Muscle of leg (tissue), 11 donors: ENCODE data around the gene EXOC6B. TPM values are rescaled to one million over a fixed set of nuclear protein-coding genes. Genes with fewer than 3 reads are reported as not detected.
"Not testable (repeated sequence)": the region's sequence is repeated elsewhere in the genome, so short reads cannot be mapped to it uniquely, and the experiment has no call there.

Experiments used
- DNase-seq: peaks from one replicate; pipeline ENCODE4 v3.0.0; 2013
- H3K27ac ChIP-seq: one replicate; pipeline ENCODE4 v1.5.1; 2013; ENCODE audit warnings: mild to moderate bottlenecking, low read length, control low read depth
- H3K27me3 ChIP-seq: one replicate; pipeline ENCODE4 v1.6.1; 2013; ENCODE audit warnings: low read length; ENCODE audit not compliant: control insufficient read depth, insufficient read depth
- H3K36me3 ChIP-seq: one replicate; pipeline ENCODE4 v1.6.1; 2013; ENCODE audit warnings: low read length; ENCODE audit not compliant: control insufficient read depth, insufficient read depth
- H3K4me1 ChIP-seq: one replicate; pipeline ENCODE4 v1.6.1; 2013; ENCODE audit warnings: low read length; ENCODE audit not compliant: control insufficient read depth, insufficient read depth
- H3K4me3 ChIP-seq: one replicate; pipeline ENCODE4 v1.5.1; 2013; ENCODE audit warnings: low read length, control low read depth
- H3K9me3 ChIP-seq: replicated peaks from 2 replicates; pipeline ENCODE4 v1.6.1; 2013; ENCODE audit warnings: low read depth, low read length; ENCODE audit not compliant: control insufficient read depth
- WGBS: methylation state at CpG from one replicate; pipeline ENCODE4 v1.1.5; 2013; ENCODE audit warnings: missing lambda C conversion rate; ENCODE audit not compliant: insufficient coverage; 5-methylcytosine and 5-hydroxymethylcytosine counted together
- polyA plus RNA-seq, 8 donors: library from polyadenylated mRNA; unstranded; fragments of 120-200 nt; gene quantifications; one replicate each; pipeline versions ENCODE4 v1.2.1 to v1.2.3, GENCODE V29; 2013; ENCODE audit warnings: inconsistent platforms in 1 of 8, low replicate concordance in 1 of 8; ENCODE audit not compliant: insufficient read length in 8 of 8, insufficient read depth in 1 of 8
- total RNA-seq: library from RNA; stranded (reverse); fragments of 120-200 nt; gene quantifications from one replicate; pipeline ENCODE4 v1.2.4, GENCODE V29; 2013

EXOC6B gene
- total and polyA plus RNA-seq, 9 donors = 8.5 to 17.1 (median 10.8) TPM

GRCh38 chr2:72562451-72563153 lies 263.2 kb downstream of the EXOC6B start:
- H3K27ac ChIP-seq = no peak overlapping the region
- WGBS = no CpG with 5 or more reads among the region's 4 CpGs
- H3K36me3 ChIP-seq = no peaks in the 10 kb centered on the region
- no peak for DNase-seq
- no peaks in the 10 kb centered on the region for H3K9me3 ChIP-seq
- H3K27me3 ChIP-seq = no peaks in the 10 kb centered on the region
- H3K4me3 ChIP-seq = no peak overlapping the region
- H3K4me1 ChIP-seq = no peaks in the 10 kb centered on the region

- no peaks in the 10 kb centered on the region for H3K4me1 ChIP-seq
- no CpG with 5 or more reads among the region's 4 CpGs for WGBS
- no peaks in the 10 kb centered on the region for H3K36me3 ChIP-seq
- no peak overlapping the region for H3K4me3 ChIP-seq
- peak; percentile 59 for DNase-seq
- no peak overlapping the region for H3K27ac ChIP-seq
- H3K27me3 ChIP-seq = no peaks in the 10 kb centered on the region
- no peaks in the 10 kb centered on the region for H3K9me3 ChIP-seq
These were observed 264.1 kb downstream of the EXOC6B start for GRCh38 chr2:72561621-72562318.

- Histone ChIP-seq H3K9me3 (peaks cover 8% of the 10 kb centered on the region), H3K4me1 (no peaks in the 10 kb centered on the region), H3K4me3 (no peak overlapping the region), H3K36me3 (no peaks in the 10 kb centered on the region), H3K27me3 (no peaks in the 10 kb centered on the region), H3K27ac (no peak overlapping the region)
- no CpG with 5 or more reads among the region's 1 CpG for WGBS
- DNase-seq = no peak
These were observed 269.9 kb downstream of the EXOC6B start for GRCh38 chr2:72555943-72556342.

- WGBS = no CpG with 5 or more reads among the region's 1 CpG
- not testable (repeated sequence) for H3K36me3 ChIP-seq, H3K9me3 ChIP-seq, H3K4me3 ChIP-seq, H3K4me1 ChIP-seq, H3K27me3 ChIP-seq, H3K27ac ChIP-seq, DNase-seq
These were observed 270.5 kb downstream of the EXOC6B start for GRCh38 chr2:72555363-72555762.

- not testable (repeated sequence) for H3K27me3 ChIP-seq, H3K36me3 ChIP-seq, H3K4me1 ChIP-seq, DNase-seq, H3K27ac ChIP-seq, H3K9me3 ChIP-seq, H3K4me3 ChIP-seq
- WGBS = no CpG with 5 or more reads among the region's 1 CpG
These were observed 270.9 kb downstream of the EXOC6B start for GRCh38 chr2:72554910-72555309.

- Histone ChIP-seq H3K4me1 (no peaks in the 10 kb centered on the region), H3K27me3 (no peaks in the 10 kb centered on the region), H3K27ac (no peak overlapping the region), H3K36me3 (no peaks in the 10 kb centered on the region), H3K4me3 (no peak overlapping the region), H3K9me3 (peaks cover 8% of the 10 kb centered on the region)
- DNase-seq = no peak
These were observed 271.5 kb downstream of the EXOC6B start for GRCh38 chr2:72554381-72554780.

GRCh38 chr2:72548081-72548764 lies 277.6 kb downstream of the EXOC6B start:
- Histone ChIP-seq H3K9me3 (no peaks in the 10 kb centered on the region), H3K27ac (no peak overlapping the region), H3K27me3 (no peaks in the 10 kb centered on the region), H3K4me3 (no peak overlapping the region), H3K4me1 (no peaks in the 10 kb centered on the region), H3K36me3 (no peaks in the 10 kb centered on the region)
- WGBS = no CpG with 5 or more reads among the region's 5 CpGs
- peak; percentile 30 for DNase-seq

GRCh38 chr2:72545790-72546189 lies 280.0 kb downstream of the EXOC6B start:
- Histone ChIP-seq H3K4me1 (no peaks in the 10 kb centered on the region), H3K36me3 (no peaks in the 10 kb centered on the region), H3K4me3 (no peak overlapping the region), H3K27ac (no peak overlapping the region), H3K9me3 (no peaks in the 10 kb centered on the region), H3K27me3 (no peaks in the 10 kb centered on the region)
- no CpG with 5 or more reads among the region's 1 CpG for WGBS
- no peak for DNase-seq

- Histone ChIP-seq H3K4me3 (no peak overlapping the region), H3K4me1 (no peaks in the 10 kb centered on the region), H3K27ac (no peak overlapping the region), H3K27me3 (no peaks in the 10 kb centered on the region), H3K9me3 (no peaks in the 10 kb centered on the region), H3K36me3 (no peaks in the 10 kb centered on the region)
- no peak for DNase-seq
These were observed 281.3 kb downstream of the EXOC6B start for GRCh38 chr2:72544554-72544953.

- Histone ChIP-seq H3K4me1 (no peaks in the 10 kb centered on the region), H3K9me3 (no peaks in the 10 kb centered on the region), H3K27me3 (no peaks in the 10 kb centered on the region), H3K27ac (no peak overlapping the region), H3K4me3 (no peak overlapping the region), H3K36me3 (no peaks in the 10 kb centered on the region)
- no peak for DNase-seq
- WGBS = no CpG with 5 or more reads among the region's 3 CpGs
These were observed 282.2 kb downstream of the EXOC6B start for GRCh38 chr2:72543497-72544216.
